GM12872 (cell line): ENCODE results near the gene THAP7.

Source experiments
- TF ChIP-seq, protein P1 (sequence below): IDR thresholded peaks from 3 replicates; pipeline ENCODE4 v1.5.1; 2011; ENCODE audit warnings: low read depth, mild to moderate bottlenecking, low read length, moderate library complexity; ENCODE audit not compliant: insufficient read depth

Gene THAP7

DNA sequence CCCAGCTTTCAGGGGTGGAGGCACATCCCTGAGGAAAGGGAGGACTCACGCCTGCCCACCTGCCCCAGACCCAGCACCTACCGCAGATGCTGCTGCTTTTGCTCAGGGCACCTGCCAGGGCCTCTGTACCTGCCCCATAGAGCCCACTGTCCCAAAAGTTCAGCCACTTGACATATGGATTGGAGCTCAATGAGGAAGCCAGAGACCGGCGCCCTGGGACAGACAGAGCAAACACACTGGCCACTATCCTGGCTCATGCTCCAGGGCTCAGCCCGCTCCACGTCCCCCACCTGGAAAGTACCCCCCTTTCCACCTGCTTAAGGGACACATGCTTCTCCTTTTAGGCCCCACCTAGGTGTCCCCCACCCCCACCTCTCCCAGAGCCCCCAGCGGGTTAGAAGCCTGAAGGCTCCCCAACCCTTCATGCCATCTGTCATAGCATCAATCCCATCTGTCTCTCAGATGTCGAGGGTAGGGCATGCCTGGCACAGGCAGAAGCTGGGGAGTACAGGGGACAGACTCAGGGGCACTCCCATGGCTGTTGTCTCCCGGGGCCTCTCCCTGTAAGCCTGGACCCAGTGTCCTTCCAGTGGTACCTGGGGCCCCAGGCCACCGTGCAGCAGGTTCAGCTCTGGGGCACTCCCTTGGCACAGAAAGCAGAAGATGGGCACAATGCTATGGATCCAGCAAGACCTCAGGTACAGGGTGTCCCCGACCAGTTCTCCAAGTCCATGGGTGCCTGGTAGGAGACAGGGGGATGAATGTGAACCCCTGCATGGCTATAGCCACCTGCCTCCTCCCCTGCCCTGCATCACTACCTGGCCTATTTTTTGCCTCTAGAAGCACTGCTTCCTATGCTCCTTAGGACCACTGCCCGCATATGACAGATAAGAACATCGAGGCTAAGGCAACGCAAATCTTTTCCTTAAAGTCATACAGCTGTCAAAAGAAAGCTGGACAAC is 10.8 kb upstream of the THAP7 start:
- TF ChIP-seq, protein P1, sequence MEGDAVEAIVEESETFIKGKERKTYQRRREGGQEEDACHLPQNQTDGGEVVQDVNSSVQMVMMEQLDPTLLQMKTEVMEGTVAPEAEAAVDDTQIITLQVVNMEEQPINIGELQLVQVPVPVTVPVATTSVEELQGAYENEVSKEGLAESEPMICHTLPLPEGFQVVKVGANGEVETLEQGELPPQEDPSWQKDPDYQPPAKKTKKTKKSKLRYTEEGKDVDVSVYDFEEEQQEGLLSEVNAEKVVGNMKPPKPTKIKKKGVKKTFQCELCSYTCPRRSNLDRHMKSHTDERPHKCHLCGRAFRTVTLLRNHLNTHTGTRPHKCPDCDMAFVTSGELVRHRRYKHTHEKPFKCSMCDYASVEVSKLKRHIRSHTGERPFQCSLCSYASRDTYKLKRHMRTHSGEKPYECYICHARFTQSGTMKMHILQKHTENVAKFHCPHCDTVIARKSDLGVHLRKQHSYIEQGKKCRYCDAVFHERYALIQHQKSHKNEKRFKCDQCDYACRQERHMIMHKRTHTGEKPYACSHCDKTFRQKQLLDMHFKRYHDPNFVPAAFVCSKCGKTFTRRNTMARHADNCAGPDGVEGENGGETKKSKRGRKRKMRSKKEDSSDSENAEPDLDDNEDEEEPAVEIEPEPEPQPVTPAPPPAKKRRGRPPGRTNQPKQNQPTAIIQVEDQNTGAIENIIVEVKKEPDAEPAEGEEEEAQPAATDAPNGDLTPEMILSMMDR, result no peak

DNA sequence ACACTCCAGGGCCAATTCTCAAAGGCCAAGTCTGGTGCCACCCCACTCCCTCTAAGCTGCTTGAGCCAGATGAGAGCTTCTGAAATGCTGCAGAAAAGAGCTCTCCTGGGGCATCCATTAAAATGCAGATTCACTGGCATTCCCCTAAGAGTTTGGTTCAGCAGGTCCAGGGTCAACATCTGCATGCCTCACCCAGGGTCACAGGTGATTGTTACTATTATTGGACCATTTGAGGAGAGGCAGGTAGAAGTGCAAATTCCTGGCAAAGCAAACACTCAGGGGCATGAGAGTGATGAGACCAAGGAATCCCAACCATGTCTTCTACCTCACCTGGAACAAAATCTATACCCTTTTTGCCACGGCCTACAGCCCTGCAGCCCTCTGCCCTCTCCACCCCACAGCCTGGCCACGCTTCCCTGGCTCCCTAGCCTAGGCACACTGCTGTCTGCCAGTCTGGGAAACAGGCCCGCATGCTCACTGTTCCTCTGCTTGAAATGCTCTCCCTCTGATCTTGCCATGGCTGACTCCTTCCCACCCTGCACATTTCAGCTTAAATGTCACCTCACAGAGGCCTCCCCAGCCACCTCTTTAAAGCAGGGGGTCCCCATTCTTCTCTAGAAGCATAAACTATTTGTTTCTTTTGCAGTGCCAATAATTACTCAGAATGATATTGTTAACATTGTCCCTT is 8.7 kb upstream of the THAP7 start:
- TF ChIP-seq, protein P1, result no peak

DNA sequence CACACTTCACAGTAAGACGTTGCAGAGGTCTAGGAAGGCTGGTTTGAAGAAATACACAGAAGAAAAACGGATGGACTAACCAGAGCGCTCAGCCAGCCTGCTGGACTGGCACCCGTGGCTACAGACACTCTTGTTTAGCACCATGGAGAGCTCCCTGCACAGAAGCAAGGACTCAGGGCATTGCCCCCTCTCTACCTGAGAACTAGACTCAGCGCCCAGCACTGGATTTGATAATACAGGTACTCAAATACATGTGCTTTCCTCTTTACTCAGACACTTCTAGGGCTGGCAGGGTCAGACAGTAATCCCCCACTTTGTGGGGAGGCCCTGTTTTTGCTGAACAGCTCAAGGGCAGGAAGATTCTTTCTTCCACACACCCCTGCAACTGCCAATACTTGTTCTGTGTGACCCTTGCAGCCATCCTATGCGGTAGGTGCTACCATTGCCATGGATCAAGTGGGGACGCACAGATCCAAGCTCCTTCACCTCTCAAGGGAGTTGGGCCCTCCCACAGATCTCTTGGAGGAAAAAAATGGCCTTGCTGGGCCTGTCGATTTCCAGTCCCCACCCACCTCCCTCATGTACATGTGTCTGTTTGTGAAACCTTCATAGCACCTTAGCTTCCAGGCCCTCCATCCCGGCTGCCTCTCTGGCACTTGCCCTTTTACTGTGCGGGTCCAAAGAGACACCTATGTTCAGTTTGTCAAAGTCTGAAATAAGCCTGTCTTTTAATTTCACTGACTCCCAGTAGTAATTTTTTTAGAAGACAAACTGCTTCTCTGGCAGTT is 7.9 kb upstream of the THAP7 start:
- TF ChIP-seq, protein P1, result no peak

DNA sequence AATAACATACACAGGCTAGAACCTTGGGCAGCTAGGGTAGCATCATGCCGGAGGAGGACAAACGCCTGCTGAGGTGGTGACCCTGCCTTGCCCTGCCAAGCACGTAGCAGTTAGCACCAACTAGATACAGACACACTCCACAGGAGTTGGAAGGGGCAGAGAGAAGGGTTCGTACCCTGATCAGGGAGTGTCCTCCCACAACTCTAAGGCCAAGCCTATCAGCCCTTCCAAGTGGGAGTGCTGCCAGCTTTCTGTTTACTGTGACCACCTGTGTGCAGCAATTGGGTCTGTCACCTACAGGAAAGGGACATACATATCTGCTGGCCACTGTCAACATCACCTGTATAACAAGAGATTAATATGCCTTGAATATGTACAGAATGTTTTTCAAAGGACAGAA is 1.9 kb upstream of the THAP7 start:
- TF ChIP-seq, protein P1, result no peak

- TF ChIP-seq, protein P1, result no peak
These were observed 824 bp downstream of the THAP7 start for GRCh38 chr22:21000987-21001600.

DNA sequence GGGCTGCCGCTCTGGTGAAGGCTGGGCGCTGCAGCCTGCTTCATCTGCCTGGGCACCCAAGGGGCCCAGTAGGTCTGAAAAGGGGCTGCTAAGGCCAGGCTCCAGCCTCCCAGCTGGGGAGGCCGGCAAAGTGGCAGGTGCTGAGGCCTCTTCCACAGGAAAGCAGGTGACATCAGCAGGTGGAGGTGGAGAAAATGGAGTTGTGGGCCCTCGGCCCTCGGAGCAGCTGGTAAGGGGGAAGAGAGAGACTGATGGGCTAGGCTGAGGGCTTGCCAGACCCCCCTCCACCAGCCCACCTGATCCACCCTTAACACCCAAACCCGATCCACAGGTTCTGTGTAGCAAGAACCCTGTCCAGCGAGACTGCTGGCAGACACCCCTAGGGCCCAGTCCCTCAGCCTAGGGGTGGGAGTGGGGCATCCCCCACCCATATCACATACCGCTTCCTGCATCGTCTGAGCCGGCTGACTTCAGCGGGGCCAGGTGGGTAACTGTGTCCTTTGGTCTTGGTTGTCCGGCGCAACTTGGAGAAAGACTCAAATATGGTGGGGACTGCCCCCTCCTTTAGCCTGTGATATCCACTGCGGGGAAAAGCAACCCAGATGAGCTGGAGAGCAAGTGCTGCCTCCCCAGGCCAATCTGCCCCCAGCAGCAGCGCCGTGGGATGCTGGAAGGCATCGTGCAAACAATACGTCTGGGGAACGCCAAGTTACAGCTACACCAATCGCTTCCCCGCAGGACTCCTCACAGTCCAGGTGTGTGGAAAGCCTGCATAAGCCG is 1.5 kb downstream of the THAP7 start:
- TF ChIP-seq, protein P1, result no peak
